ENCODE measurements around the gene FMN2.

DNA sequence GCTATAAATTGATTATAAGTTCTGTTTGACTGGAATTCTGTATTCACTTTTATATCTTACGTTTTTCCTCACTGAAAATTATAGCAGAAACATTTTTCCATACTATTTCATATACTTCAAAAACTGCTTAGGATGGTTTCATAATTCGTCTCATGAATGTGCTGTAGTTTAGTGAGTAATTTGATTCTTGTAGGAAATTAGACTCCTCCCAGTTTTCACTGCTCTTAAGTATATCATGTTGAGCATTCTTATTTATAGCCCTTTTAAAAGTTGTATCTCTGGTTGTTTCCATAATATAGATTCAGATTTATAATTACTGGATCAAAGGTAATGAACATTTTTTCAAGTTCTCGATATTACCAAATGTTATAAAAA is 250.6 kb downstream of the FMN2 start:
- TF ChIP-seq JUN (IDR thresholded peaks at IDR 0.05) (no peak), SREBF2 (IDR thresholded peaks at IDR 0.05) (no peak), CHD2 (IDR thresholded peaks at IDR 0.05; ENCODE audit: low read length, partially characterized antibody) (no peak), EHF (CRISPR knock-in tag; IDR thresholded peaks at IDR 0.05) (no peak), JUNB (IDR thresholded peaks at IDR 0.05) (no peak), RCOR1 (IDR thresholded peaks at IDR 0.05; ENCODE audit: low read depth, low read length) (no peak), CTCF (IDR thresholded peaks at IDR 0.05) (no peak), PHF8 (IDR thresholded peaks at IDR 0.05; ENCODE audit: borderline replicate concordance, low read depth) (no peak), HOXA7 (CRISPR knock-in tag; IDR thresholded peaks at IDR 0.05) (no peak), MYC (IDR thresholded peaks at IDR 0.05; ENCODE audit: borderline replicate concordance, low read length) (no peak)
- TF ChIP-seq, protein P1, sequence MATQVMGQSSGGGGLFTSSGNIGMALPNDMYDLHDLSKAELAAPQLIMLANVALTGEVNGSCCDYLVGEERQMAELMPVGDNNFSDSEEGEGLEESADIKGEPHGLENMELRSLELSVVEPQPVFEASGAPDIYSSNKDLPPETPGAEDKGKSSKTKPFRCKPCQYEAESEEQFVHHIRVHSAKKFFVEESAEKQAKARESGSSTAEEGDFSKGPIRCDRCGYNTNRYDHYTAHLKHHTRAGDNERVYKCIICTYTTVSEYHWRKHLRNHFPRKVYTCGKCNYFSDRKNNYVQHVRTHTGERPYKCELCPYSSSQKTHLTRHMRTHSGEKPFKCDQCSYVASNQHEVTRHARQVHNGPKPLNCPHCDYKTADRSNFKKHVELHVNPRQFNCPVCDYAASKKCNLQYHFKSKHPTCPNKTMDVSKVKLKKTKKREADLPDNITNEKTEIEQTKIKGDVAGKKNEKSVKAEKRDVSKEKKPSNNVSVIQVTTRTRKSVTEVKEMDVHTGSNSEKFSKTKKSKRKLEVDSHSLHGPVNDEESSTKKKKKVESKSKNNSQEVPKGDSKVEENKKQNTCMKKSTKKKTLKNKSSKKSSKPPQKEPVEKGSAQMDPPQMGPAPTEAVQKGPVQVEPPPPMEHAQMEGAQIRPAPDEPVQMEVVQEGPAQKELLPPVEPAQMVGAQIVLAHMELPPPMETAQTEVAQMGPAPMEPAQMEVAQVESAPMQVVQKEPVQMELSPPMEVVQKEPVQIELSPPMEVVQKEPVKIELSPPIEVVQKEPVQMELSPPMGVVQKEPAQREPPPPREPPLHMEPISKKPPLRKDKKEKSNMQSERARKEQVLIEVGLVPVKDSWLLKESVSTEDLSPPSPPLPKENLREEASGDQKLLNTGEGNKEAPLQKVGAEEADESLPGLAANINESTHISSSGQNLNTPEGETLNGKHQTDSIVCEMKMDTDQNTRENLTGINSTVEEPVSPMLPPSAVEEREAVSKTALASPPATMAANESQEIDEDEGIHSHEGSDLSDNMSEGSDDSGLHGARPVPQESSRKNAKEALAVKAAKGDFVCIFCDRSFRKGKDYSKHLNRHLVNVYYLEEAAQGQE (IDR thresholded peaks at IDR 0.05) = no peak
